Measurements from ENCODE around the gene CHIT1.

The CHIT1 gene

DNA sequence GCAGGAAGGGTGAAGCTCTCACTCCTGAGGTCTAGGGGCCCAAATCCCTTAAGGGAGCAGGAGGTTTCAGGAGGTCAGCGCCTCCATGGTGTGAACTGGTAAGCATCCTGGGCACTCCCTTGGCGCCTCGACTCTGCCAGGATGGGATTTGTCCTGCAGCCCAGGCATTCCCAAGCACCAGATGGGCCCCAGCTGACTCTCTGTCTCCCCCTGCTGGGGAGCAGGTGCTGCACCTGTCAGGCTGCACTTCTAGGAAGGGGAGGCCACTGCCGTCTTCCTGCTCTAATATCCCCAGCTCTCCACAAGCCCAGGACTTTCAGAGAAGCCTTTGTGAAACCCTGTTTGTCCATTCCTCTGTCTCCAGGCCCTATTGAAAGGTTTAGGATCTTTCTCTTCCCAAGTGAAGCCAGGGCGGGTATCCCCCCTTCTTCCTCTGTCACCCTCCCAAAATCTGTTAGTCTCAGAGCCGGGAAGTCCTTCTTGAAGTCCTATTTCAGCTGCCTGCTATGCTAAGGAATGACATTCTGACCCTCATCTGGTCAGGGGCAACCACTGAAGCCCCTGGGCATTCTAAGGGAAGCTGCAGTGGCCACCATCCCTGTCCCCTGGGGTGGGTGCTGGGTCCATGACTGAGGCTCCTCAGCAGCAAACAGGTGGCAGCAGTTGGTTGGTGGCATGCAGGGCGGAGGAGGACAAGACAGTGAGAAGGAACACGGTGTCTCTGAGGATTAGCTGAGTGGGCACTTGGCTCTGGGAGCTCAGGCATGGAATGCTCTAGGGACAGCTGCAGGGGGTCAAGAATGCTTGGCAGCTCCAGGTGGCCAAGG lies 57.1 kb downstream of the CHIT1 start:
- DNase-seq: no peak

DNA sequence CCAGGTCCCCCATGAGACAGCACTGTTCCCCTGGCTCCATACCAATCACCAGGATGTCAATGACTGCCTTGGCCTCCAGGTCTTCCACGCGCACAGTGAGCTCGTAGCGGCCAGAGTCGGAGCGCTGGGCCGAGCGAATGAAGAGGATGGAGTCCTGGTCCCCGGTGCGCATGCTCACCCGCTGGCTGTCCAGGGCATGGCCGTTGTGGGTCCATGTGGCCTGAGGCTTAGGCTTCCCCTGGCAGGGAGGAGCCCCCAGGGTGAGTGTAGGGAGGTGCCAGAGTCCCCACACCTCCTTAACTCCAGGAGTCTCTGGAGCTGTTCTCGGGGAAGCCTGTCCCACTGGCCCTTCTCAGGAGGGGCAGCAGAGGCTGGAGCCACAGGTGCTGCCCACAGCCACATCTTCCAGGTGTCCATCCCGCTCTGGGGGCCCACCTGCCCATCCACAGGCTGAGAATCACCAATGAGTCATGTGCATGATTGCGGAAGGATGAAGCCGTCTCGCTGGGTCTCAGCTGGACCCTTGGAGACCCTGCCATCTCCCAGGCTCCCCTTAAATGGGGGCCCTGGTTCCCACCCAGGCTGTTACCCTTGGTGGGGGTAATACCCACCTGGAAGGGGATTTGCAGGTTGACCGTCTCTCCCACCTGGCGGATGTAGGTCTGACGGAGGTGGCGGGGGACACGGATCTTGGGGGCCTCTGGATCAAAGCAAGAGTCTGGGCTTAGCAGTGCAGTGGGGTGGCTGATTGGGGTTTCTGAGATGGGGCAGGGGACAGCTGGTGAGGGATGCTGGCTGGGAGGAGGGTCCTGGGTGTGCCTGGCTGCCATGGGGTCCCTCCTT lies 57.9 kb downstream of the CHIT1 start:
- no peak for DNase-seq

DNA sequence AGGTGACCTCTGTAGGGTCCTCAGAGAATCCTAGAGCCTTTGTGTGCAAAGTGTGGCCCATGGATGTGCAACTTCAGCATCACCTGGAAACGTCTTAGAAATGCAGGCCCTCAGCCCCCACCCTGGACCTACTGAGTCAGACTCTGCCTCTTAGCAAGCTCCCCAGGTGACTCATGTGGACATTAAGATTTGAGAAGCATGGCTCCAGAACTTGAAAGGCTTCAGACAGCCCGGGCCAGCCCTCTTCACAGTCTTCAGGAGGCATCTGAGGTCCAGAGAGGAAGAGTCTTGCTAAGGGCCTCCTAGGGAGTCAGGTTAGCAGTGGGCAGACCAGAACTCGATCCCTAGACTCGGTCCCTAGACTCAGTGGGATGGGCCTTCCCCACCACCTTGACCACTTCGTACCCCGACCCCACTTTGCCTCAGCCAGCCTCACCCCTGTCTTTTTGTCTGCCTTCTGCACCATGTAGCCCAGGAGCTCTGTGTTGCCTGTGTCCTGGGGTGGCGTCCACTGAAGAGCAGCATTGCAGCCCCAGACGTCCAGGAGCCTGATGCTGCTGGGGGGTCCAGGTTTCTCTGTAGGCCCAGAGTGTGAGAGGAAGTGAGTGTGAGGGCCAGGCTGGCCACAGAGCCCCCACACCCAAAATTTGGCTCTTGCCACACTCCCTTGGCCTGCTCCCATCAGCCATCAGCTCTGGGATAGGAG lies 58.7 kb downstream of the CHIT1 start:
- DNase-seq: no peak

DNA sequence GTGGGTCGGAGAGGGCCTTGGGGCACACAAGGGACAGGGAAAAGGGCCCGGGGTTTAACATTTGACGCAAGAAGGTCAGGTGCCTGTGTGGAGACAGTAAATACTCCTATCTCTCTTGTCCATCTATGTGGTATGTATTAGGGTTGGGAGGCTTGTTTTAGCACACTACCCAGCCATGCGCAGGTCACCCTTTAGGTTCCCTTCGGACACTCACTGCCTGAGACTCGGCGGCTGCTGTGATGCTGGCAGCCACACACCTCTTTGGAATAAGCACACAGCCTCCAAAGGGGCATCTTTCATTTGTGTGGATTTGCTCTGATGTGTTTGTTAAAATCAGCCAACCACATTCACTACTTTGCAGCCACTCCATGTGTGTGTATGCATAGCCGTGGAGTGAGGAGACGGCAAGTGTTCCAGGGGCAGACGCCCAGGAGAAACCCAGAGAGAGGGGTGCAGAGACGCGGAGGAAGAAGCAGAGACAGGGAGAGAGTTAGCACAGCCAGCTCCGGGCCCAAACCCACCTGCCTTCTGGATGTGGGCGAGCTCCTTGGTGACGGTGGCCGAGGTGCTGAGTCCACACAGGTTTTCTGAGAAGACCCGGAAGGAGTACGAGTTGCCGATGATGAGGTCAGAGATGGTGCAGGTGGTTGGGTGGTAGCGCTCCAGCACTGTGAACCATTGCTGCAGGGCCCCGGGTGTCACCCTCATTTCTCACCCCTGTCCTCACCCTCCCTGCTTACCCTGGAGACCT lies 59.5 kb downstream of the CHIT1 start:
- DNase-seq: no peak

DNA sequence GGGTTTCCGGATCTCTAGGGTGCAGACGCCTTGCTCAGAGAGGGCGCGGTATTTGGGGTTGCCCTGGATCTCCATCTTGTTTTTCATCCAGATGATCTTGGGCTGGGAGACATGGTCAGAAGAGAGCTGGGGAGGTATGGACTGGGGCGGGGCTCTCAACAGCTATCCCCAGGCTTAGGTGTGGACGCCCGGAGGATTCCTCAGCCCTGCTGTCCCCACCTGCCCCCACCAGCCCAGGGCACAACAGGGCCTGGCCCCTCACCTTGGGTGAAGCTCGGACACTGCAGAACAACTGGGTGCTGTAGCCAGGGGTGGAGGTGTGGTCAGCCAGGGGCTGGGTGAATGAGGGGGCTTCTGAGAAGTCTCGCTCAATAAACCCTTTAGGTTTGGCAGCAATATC lies 60.5 kb downstream of the CHIT1 start:
- no peak for DNase-seq

DNA sequence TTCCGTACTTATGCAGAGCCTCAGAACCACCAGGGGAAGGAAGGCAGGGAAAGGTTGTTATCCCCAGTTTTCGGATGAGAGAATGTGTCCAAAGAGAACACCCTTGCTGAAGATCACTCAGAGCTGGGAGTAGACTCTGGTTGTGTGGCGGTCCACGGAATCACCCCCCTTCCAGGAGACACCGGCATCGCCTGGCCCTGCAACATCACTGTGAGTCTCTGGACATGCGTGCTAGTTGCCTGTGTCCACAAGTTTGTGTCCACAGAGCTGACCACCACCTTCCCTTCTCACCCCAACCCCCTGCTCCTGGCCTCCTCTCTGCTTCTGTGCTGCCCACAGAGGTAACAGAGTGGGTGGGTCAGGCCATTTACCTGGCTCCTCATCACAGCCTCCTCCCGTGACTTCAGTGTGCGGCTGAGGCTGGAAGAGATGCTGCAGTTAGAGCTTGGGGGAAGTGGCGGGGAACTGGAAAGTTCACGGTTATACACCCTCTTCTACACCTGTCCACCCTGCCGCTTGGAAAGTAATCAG lies 61.2 kb downstream of the CHIT1 start:
- DNase-seq: no peak

DNA sequence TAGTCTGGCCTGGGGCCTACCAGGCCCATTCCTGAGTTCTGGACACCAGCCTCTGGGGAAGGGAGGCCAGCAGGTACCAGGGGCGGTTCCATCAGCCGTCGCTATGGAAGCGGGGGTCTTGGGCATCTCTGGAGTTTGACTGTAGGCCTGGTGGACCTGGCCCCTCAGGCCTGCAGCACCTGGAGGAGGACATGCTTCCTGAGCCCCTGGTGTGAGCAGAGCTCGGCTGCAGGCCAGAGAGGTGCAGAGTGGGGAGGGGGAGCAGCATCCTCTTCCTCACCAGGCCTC lies 61.6 kb downstream of the CHIT1 start:
- no peak for DNase-seq

DNA sequence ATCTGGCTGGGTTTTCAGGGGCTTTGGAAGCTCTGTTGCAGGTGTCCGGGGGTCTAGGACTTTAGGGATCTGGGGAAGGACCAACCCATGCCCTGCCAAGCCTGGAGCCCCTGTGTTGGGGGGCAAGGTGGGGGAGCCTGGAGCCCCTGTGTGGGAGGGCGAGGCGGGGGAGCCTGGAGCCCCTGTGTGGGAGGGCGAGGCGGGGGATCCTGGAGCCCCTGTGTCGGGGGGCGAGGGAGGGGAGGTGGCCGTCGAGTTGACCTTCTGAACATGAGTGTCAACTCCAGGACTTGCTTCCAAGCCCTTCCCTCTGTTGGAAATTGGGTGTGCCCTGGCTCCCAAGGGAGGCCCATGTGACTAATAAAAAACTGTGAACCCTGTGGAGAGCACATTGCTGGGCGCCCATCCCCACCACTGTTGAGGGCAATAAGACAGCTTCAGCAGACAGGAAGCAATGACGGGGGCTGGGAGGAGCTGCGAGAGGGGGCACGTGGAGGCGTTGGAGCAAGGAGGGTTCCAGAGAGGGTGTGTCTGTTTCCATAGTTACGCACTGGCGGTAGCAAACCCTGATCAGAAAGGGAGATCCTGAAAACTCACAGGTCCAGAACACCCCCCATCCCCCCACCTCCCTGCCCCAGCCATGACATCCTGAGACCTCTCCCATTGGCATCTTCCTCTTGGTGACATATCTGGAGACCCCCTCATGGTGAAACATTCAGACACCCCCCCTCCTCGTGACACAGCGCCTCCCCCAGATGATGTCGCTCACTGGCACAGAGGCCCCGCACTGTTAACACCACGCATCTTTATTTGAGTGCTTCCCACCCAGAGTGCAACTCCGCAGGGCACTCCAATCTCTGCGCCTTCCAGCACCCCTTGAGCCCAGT lies 62.2 kb downstream of the CHIT1 start:
- DNase-seq: no peak

DNA sequence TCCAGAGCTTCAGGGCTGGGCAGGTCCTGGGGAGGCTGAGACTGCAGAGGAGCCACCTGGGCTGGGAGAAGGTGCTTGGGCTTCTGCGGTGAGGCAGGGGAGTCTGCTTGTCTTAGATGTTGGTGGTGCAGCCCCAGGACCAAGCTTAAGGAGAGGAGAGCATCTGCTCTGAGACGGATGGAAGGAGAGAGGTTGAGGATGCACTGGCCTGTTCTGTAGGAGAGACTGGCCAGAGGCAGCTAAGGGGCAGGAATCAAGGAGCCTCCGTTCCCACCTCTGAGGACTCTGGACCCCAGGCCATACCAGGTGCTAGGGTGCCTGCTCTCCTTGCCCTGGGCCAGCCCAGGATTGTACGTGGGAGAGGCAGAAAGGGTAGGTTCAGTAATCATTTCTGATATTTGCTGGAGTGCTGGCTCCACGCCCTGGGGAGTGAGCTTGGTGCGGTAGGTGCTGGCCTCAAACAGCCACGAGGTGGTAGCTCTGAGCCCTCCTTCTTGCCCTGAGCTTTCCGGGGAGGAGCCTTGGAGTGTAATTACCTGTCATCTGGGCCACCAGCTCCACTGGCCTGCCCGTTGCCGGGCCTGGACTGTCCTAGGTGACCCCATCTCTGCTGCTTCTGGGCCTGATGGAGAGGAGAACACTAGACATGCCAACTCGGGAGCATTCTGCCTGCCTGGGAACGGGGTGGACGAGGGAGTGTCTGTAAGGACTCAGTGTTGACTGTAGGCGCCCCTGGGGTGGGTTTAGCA lies 63.1 kb downstream of the CHIT1 start:
- DNase-seq: no peak

All from right forelimb (tissue), 1 donor.